Testis (tissue), 2 donors: ENCODE results near the gene PPP2R2C.

ENCODE experiments used
- POLR2A ChIP-seq: fragments of 450-650 bp; IDR thresholded peaks from one replicate; pipeline ENCODE4 v1.6.1; 2017; ENCODE audit warnings: antibody characterized with exemption, mild to moderate bottlenecking, moderate library complexity
- TF ChIP-seq, protein P1 (sequence below), 3 experiments: fragments of 450-650 bp in 2 of 3; fragments of 200-600 bp in 1 of 3; sonication (generic) in 1 of 3; IDR thresholded peaks; one replicate each; pipeline ENCODE4 v1.5.1; 2016 to 2019; ENCODE audit warnings: antibody characterized with exemption in 3 of 3, mild to moderate bottlenecking in 2 of 3, moderate library complexity in 1 of 3

DNA sequence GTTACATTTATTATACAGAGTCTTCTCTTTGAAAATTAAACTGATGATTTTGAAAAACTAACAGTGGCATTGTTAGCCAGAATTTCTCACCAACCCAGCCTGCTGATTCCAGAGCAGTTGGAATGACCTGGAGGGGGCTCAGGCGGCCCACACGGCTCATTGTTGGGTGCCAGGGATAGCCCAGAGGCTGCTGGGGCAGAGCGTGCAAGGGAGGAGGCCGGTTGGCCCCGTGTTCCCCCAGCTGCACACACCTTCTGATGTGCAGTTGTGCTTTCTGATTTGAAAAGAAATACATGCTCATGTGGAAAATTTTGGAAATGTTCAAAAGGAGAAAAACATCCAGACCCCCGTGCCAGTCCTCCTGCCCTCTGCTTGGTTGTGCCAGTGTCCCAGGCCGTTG, 182.2 kb downstream of the PPP2R2C start:
- TF ChIP-seq, protein P1, sequence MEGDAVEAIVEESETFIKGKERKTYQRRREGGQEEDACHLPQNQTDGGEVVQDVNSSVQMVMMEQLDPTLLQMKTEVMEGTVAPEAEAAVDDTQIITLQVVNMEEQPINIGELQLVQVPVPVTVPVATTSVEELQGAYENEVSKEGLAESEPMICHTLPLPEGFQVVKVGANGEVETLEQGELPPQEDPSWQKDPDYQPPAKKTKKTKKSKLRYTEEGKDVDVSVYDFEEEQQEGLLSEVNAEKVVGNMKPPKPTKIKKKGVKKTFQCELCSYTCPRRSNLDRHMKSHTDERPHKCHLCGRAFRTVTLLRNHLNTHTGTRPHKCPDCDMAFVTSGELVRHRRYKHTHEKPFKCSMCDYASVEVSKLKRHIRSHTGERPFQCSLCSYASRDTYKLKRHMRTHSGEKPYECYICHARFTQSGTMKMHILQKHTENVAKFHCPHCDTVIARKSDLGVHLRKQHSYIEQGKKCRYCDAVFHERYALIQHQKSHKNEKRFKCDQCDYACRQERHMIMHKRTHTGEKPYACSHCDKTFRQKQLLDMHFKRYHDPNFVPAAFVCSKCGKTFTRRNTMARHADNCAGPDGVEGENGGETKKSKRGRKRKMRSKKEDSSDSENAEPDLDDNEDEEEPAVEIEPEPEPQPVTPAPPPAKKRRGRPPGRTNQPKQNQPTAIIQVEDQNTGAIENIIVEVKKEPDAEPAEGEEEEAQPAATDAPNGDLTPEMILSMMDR (IDR thresholded peaks at IDR 0.05): no peak
- no peak for TF ChIP-seq POLR2A
